G401.6 (cell line): Measurements from ENCODE around the gene SEMA3A.
"Not testable (repeated sequence)": the region's sequence is repeated elsewhere in the genome, so short reads cannot be mapped to it uniquely, and the experiment has no call there.

Experiments
- FAIRE-seq: peaks from 2 replicates; lab custom pipeline; 2012; peaks lifted over from hg19 to GRCh38; lab: Jason Lieb, UNC

Gene SEMA3A

DNA sequence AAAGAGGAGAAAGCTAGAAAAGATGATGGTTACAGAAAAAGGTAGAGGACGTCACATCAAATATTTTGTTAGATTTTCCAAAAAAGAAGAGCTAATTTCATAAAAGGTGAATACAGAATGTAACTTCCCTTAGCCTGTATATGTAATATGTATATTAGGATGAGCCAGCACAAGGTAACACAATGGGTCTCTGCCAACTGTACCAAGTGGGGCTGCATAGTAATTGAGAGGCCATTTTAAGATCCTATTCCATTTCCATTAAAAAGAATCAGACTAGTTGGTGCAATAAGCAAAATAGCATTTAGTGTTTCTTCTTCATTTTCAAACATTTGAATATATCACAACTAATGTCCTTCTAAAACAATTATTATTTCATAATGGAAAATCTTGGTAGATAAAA lies 134.6 kb downstream of the SEMA3A start:
- FAIRE-seq: no peak

- FAIRE-seq: no peak
Measured at GRCh38 chr7:84058311-84059076, 136.1 kb downstream of the SEMA3A start.

GRCh38 chr7:84057576-84057975 lies 137.0 kb downstream of the SEMA3A start:
- FAIRE-seq: no peak

GRCh38 chr7:84055904-84056605 lies 138.5 kb downstream of the SEMA3A start:
- no peak for FAIRE-seq

DNA sequence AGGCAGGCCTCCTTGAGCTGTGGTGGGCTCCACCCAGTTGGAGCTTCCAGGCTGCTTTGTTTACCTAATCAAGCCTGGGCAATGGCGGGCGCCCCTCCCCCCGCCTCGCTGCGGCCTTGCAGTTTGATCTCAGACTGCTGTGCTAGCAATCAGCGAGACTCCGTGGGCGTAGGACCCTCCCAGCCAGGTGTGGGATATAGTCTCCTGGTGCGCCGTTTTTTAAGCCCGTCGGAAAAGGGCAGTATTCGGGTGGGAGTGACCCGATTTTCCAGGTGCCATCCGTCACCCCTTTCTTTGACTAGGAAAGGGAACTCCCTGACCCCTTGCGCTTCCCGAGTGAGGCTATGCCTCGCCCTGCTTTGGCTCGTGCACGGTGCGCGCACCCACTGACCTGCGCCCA lies 139.4 kb downstream of the SEMA3A start:
- FAIRE-seq: not testable (repeated sequence)

- FAIRE-seq: no peak
Measured at GRCh38 chr7:84049071-84049836, 145.3 kb downstream of the SEMA3A start.

DNA sequence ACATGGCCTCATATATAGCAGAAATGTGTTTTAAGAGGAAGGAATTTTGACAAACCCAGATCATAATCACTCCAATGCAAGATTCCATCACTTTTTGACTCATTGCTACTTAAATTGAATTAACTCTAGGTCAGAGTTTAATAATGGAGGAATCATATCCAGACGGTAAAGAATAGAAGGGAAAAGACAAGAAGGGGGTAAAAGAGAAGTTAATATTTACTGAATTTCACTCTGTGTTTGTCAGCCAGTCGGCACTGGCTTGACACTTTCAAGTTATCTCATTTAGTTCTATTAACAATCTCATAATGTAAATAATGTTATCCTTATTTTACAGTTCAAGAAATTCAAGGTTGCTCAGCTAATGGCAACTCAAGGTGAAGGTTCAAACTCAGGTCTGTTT lies 147.5 kb downstream of the SEMA3A start:
- FAIRE-seq: no peak

DNA sequence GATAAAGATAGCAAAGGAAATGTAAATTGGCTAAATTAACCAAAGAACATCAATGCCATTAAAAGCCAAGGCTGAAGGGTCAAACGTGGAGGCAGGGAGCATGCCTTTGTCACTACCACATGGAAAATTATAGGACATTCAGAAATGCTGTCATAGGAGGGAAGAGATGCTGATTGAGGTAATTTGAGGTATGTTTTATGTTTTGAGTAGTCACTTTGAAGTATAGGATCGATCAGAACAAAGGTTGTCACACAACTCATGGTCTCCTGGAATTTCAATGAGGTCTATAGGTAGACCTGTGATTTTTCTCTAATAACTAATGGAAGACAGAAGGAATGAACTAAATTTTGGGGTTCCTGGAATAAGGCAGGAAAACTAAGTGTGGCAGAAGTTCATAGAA lies 149.8 kb downstream of the SEMA3A start:
- FAIRE-seq: no peak

GRCh38 chr7:84043661-84044191 lies 150.9 kb downstream of the SEMA3A start:
- no peak for FAIRE-seq

- no peak for FAIRE-seq
Measured at GRCh38 chr7:84042110-84042539, 152.5 kb downstream of the SEMA3A start.

DNA sequence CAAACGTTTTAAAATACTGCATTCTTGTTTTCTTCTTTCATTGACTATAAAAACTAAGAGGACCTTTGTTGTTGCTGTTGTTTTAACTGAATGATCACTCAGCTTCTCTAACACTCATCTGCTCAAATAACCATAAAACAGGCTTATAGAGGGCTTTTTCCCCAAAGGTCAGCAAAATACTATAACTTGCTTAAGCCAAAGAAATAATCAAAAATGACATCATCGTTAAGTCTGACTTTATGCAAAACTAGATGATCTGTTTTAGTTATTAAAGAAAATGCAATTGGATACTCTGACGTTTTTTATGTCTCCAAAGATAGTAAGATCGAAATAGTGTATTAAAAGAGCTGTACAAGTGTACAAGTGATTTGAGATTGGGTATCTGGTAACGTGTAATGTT lies 152.9 kb downstream of the SEMA3A start:
- FAIRE-seq: no peak

DNA sequence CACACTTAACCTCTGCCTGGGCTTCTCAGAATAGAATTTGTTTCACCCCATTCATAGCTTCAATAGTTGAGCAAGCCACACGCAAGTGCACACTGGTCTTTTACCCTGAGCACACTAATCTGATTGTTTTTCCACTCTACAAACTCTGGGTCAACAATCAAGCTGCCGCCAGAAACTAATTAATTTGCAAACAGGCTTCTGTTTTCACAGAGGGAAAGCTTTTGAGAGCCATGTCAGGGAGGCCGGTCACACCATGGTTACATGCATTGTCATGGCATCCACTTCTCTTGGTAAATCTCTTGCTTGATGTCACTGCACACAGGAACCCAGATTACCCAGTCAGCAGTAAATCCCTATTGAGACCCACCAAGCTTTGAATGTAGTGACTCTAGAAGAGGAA lies 154.2 kb downstream of the SEMA3A start:
- no peak for FAIRE-seq

DNA sequence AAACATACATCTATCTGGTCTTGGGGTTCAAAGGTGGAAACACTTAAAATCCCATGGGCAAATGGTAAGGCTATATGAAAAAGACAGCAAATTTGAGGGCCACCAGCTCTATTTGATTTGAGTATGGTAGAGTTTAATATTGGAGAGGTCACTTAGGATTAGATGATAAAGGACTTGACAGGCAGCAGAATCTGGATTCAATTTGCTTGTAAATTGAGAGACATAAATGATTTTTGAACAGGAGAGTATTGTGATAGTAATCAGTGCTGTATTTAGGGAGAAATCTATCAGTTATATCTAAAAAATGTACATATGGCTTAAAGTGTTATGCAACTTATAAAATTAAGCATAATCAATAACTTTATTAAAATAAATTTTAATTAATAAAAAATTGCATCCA lies 155.2 kb downstream of the SEMA3A start:
- FAIRE-seq: no peak

DNA sequence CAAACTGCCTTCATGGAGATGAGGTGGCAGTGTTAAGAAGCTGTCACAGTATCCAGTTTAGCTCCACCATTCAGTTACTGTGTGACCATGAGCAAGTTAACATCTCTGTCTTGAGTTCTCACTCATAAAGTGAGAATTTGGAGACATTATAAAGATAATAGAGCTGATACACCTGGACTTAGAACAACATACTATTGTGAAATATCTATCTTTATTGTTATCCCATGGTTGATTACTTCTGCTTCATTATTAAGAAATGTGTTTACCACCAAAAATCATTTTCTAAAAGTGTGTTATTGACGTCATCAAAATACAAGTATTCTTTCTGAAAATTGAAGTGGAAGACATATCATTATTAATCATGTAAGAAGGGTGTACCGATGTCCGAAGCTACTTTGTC lies 166.9 kb downstream of the SEMA3A start:
- no peak for FAIRE-seq

DNA sequence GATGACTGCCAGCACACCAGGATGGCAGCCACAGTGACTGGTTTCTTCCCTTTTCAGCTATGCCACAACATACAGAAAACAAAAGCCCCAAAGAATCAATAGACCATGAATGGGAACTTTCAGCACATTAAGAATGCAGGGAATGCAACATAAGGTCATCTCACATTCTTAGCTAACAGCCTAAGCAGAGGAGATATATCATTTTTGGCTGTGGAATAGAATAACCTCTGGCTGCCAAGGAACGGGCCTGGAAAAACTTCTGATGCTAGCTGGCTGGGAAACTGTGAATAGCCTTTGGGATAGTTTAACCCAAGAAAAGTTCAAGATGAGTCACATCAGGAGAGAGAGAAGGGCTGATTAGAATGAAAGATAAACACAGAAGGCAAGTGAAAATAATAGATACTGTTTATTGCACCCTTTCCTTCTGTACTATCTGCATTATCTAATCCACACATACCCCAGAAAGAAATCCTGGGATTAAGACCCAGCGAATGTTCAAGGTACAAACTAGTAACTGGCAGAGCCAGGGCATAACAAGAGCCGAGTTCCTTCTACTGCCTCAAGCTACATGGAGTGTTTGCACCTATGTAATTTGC lies 169.2 kb downstream of the SEMA3A start:
- no peak for FAIRE-seq

GRCh38 chr7:84022684-84023308 lies 171.8 kb downstream of the SEMA3A start:
- FAIRE-seq: no peak

- no peak for FAIRE-seq
Measured at GRCh38 chr7:84022009-84022408, 172.6 kb downstream of the SEMA3A start.

DNA sequence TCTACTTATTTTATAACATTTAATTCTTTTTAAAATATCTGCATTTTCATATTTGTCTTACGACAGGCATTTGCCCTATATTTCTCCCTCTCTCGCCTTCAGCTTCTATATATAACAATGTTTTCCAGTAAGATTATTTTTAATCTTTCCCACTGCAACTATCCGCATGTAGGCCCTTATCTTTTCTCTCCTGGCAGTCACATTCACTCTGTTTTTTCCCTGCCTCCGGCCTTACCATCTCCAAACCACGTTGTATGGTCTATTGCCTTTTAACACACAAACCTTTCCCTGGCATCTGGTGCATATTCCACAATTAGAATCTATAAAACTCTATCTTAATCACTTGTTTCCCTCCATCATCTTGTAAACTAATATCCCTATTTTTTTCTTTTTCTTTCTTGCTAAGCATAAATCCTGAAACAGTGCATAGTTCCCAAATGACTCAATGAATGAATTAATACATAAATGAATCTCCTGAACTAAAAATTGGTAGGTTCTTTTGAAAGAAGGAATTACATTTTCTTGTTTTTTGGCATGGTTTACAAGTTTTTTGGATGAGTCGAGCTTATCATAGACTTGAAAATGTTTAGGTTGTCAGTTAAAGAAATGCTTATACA lies 173.2 kb downstream of the SEMA3A start:
- FAIRE-seq: no peak

DNA sequence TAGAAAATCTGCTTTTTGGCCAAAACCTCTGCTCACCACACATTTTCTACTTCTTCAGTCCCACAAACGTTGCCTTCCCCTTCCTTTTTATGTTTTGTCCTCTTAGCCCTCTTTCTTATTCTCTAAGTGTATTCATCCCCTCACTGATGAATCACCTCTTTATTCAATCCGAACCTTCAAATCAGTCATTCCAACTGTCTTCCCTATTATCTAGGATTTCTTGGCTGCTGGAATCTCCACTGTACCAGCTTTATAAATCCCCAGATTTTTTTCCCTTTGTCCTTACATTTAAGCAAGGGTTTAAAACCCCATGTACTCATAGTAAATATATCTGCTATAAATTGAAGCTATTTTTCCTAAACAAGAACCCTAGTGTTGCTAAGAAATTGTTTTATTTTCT lies 176.9 kb downstream of the SEMA3A start:
- no peak for FAIRE-seq

- no peak for FAIRE-seq
Measured at GRCh38 chr7:84013616-84014240, 180.9 kb downstream of the SEMA3A start.

DNA sequence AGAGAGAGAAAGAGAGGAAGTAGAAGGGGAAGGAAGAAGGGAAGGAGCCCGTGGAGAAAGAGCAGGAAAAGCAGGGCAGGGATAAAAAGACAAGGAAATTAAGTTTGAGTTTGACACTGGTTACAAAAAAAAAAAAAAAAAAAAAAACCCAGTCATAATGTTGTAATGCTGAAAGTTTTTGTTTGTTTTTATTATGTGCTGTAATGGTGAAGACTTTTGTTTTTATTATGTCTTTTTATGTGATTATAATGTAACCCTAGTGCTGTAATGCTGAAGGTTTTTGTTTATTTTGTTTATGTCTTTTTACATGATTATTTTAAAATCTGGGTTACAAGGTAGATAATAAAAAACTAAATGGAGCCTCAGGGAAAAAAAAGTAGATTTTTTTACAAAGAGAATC lies 184.8 kb downstream of the SEMA3A start:
- peak; percentile 51 for FAIRE-seq
